Hepatic stellate cell (primary cell): ENCODE measurements around the gene C11orf21.
"Not testable (repeated sequence)": the region's sequence is repeated elsewhere in the genome, so short reads cannot be mapped to it uniquely, and the experiment has no call there.

Source experiments
- DNase-seq: peaks from one replicate; pipeline ENCODE4 v3.0.0; 2011; ENCODE audit warnings: low spot score

Gene C11orf21

GRCh38 chr11:2301631-2302305 is at the start of gene C11orf21, which contains the start of gene TSPAN32:
C11orf21 (minus strand) TSS chr11:2301918; CDS start chr11:2301808, 110 bp downstream.
TSPAN32 (plus strand) TSS chr11:2302013; CDS start chr11:2302150, 137 bp downstream.
- no peak for DNase-seq

GRCh38 chr11:2348986-2349385 is 47.3 kb upstream of the C11orf21 start:
- DNase-seq, result no peak

GRCh38 chr11:2347308-2347830 is 45.7 kb upstream of the C11orf21 start:
- DNase-seq, result no peak

GRCh38 chr11:2346586-2347307 is 45.0 kb upstream of the C11orf21 start:
- no peak for DNase-seq

GRCh38 chr11:2346014-2346413 is 44.3 kb upstream of the C11orf21 start:
- DNase-seq, result no peak

GRCh38 chr11:2345050-2345449 is 43.3 kb upstream of the C11orf21 start:
- DNase-seq, result no peak

GRCh38 chr11:2343502-2343901 is 41.8 kb upstream of the C11orf21 start:
- DNase-seq, result no peak

- no peak for DNase-seq
Measured at GRCh38 chr11:2342981-2343380, 41.3 kb upstream of the C11orf21 start.

GRCh38 chr11:2342557-2342956 is 40.8 kb upstream of the C11orf21 start:
- no peak for DNase-seq

- not testable (repeated sequence) for DNase-seq
Measured at GRCh38 chr11:2338760-2339159, 37.0 kb upstream of the C11orf21 start.

GRCh38 chr11:2335286-2335685 is 33.6 kb upstream of the C11orf21 start:
- not testable (repeated sequence) for DNase-seq

- not testable (repeated sequence) for DNase-seq
Measured at GRCh38 chr11:2333486-2334205, 31.9 kb upstream of the C11orf21 start.

- not testable (repeated sequence) for DNase-seq
Measured at GRCh38 chr11:2332569-2332968, 30.9 kb upstream of the C11orf21 start.

- no peak for DNase-seq
Measured at GRCh38 chr11:2331404-2331803, 29.7 kb upstream of the C11orf21 start.

GRCh38 chr11:2330696-2331095 is 29.0 kb upstream of the C11orf21 start:
- DNase-seq, result no peak

- DNase-seq, result no peak
Measured at GRCh38 chr11:2329551-2329950, 27.8 kb upstream of the C11orf21 start.

GRCh38 chr11:2328656-2329354 is 27.1 kb upstream of the C11orf21 start:
- DNase-seq, result no peak

GRCh38 chr11:2328021-2328420 is 26.3 kb upstream of the C11orf21 start:
- DNase-seq, result no peak

- DNase-seq, result no peak
Measured at GRCh38 chr11:2327032-2327431, 25.3 kb upstream of the C11orf21 start.

GRCh38 chr11:2325719-2326118 is 24.0 kb upstream of the C11orf21 start:
- peak; percentile 65 for DNase-seq

- no peak for DNase-seq
Measured at GRCh38 chr11:2325123-2325522, 23.4 kb upstream of the C11orf21 start.

- DNase-seq, result no peak
Measured at GRCh38 chr11:2321311-2321683, 19.6 kb upstream of the C11orf21 start.
